ENCODE data around the gene PER2. TPM values are rescaled to one million over a fixed set of nuclear protein-coding genes. Genes with fewer than 3 reads are reported as not detected.

The PER2 gene
- total and polyA plus RNA-seq, 2 of the 13 experiments (the other 11 are each of a cell fraction or from before 2014, with no cell fraction given): 5.1 to 9.4 TPM

GRCh38 chr2:238242731-238243495, 45.5 kb downstream of the PER2 start (continued):
- TF ChIP-seq SOX13 (IDR thresholded peaks at IDR 0.05) (no peak), SOX13 (CRISPR knock-in tag; conservative IDR thresholded peaks at IDR 0.05 in 1 of 2, IDR thresholded peaks at IDR 0.05 in 1 of 2) (0 out of 4 replicates have a peak, but pooled peaks of 1 of the 2 experiments have one; percentile 5), PATZ1 (CRISPR knock-in tag; IDR thresholded peaks at IDR 0.05) (peak; percentile 48; the same call in 1 of the 2 replicates), ZNF33A (CRISPR knock-in tag; IDR thresholded peaks at IDR 0.05; ENCODE audit: borderline replicate concordance) (no peak), KMT2A (CRISPR knock-in tag; IDR thresholded peaks at IDR 0.05) (no peak; the same call in 1 of the 2 replicates), RNF219 (CRISPR knock-in tag; IDR thresholded peaks at IDR 0.05) (no peak), ZIK1 (CRISPR knock-in tag; IDR thresholded peaks at IDR 0.05; ENCODE audit: borderline replicate concordance, low read depth) (no peak), ZNF17 (CRISPR knock-in tag; IDR thresholded peaks at IDR 0.05) (no peak), PAX8 (CRISPR knock-in tag; IDR thresholded peaks at IDR 0.05; ENCODE audit: borderline replicate concordance) (no peak), LCORL (IDR thresholded peaks at IDR 0.05) (no peak), LCORL (CRISPR knock-in tag; IDR thresholded peaks at IDR 0.05) (0 out of 2 replicates have a peak, but pooled peaks have one; percentile 33), ZMYM3 (CRISPR knock-in tag; IDR thresholded peaks at IDR 0.05) (peak; percentile 40; the same call in 1 of the 2 replicates), DR1 (CRISPR knock-in tag; IDR thresholded peaks at IDR 0.05) (0 out of 2 replicates have a peak, but pooled peaks have one; percentile 27), HNRNPH1 (optimal IDR thresholded peaks at IDR 0.05; ENCODE audit: low read depth, low read length) (no peak), PCBP1 (IDR thresholded peaks at IDR 0.05; ENCODE audit: borderline replicate concordance, low read depth, low read length) (0 out of 2 replicates have a peak, but pooled peaks have one; percentile 23), GLI4 (CRISPR knock-in tag; IDR thresholded peaks at IDR 0.05; ENCODE audit: borderline replicate concordance) (no peak), SATB2 (CRISPR knock-in tag; IDR thresholded peaks at IDR 0.05) (no peak), NPAS2 (CRISPR knock-in tag; IDR thresholded peaks at IDR 0.05; ENCODE audit: borderline replicate concordance) (no peak), NFATC3 (CRISPR knock-in tag; IDR thresholded peaks at IDR 0.05) (0 out of 2 replicates have a peak, but pooled peaks have one; percentile 29), ZNF788 (CRISPR knock-in tag; IDR thresholded peaks at IDR 0.05; ENCODE audit: borderline replicate concordance) (peak; percentile 75; the same call in 1 of the 2 replicates), ZFP91 (CRISPR knock-in tag; IDR thresholded peaks at IDR 0.05; ENCODE audit: borderline replicate concordance) (peak; percentile 70; the same call in 1 of the 2 replicates), KDM3A (CRISPR knock-in tag; IDR thresholded peaks at IDR 0.05; ENCODE audit: low read depth) (no peak), ZNF296 (CRISPR knock-in tag; conservative IDR thresholded peaks at IDR 0.05) (0 out of 2 replicates have a peak, but pooled peaks have one; percentile 14), ZNF10 (CRISPR knock-in tag; IDR thresholded peaks at IDR 0.05; ENCODE audit: borderline replicate concordance, low read depth) (no peak)
